SKM-1 (cell line): ENCODE measurements around the gene KLC4.
"Not testable (repeated sequence)": the region's sequence is repeated elsewhere in the genome, so short reads cannot be mapped to it uniquely, and the experiment has no call there.

ENCODE experiments used
- DNase-seq: peaks from one replicate; lab custom pipeline; 2025; ENCODE audit not compliant: unreplicated experiment; lab: John Stamatoyannopoulos, UW

KLC4 gene

DNA sequence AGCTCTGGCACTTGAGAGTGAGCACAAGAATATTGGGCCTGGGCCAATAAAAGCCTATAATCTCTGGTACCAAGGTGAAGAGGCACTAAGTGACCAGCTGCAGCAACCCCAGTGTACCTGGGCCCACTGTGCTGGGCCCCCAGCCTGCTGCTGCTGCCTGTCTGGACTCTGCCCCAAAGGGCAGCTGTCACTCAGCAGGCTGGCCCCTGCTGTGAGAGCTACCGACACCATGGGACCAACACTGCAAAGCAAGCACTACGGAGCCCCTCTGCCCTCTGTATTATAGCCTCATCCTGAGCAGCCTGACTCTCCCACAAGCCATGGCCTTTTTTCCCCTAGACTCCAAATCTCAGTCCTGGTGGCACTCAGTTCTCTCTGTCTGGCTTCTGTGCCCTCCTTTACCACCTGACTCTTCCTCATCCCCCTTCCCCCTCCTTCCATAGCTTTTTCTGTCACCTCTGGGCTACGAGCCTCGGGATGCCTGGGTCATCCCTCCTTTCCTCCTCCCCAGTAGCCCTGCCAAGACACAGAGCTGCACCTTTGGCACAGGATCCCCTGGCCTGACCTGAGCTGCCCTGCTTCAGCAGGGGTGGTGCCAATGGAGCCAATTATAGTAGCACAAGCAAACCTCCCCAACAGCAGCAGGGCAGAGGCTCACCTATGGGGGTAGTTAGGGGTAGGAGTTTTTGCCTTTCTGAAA, 23.8 kb upstream of the KLC4 start:
- DNase-seq = no peak

DNA sequence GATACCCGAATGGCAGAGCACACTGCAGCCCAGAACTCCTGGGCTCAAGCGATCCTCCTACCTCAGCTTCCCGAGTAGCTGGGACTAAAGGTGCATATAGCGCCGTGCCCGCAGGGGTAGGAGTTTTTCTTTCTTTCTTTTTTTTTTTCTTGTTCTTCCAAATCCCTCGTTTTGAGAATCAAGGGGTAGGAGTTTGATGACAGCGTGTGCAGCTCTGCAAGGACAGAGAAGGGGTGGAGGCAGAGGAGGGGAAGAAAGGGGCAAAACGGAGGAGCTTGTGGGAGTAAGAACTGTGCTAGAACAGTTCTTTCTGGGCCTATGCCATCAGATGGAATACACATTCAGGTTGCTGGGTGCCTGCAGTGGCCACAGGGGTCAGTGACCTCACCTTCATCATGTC, 22.7 kb upstream of the KLC4 start:
- no peak for DNase-seq

DNA sequence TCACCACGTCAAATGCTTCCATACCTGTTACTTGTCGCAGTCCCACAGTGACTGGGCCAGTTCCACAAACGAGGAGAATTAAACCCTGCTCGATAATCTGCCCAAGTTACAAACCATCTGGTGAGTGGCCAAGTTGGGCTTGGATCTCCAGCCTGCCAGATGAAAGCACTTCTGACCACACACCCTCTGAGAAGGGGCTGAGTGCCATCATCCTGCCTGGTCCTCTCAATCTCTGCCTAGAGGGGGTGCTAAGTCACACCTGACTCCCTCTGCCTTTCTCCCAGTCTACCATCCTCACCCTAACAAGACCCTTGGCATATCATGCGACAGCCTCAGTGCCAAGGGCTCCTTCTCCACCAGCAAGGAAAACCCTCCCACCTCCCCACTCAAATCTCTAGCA, 22.2 kb upstream of the KLC4 start:
- DNase-seq = no peak

DNA sequence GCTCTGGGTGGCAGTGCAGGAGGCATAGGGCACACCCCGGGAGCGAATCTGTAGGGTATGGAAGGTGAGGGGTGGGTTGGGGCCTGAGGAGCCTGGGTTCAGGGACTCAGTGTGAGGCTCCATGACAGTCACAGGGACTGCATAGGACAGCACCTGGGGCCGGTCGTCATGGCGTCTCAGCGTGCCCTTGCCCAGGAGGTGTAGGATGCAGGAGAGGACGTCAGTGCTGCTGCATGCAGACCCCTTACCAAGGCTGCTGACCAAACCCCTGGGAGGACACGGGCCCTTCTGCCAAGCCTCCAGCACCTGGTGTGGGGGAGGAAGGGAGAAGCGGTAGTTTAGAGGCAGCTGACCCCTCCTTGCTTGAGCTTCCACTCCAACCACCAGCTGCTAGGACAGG, 21.7 kb upstream of the KLC4 start:
- DNase-seq = no peak

DNA sequence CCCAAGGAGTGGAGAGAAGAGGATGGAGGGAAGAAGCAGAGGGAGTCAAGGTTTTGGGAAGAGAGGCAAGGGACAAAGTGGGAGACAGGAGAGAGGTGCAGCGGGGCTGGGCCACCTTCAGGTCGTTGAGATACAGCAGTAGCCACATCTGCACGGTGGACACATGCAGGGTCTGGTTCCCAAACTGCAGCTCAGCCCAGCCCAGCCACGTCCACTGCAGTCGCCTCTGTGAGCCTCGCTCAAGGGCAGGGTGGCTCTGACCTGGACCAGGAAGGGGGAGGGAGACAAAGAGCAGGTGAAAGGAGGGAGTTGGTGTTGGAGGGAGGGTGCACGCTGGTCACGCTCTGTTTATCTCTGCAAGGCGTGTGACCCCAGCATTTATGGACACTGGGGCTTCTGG, 20.7 kb upstream of the KLC4 start:
- DNase-seq = no peak

DNA sequence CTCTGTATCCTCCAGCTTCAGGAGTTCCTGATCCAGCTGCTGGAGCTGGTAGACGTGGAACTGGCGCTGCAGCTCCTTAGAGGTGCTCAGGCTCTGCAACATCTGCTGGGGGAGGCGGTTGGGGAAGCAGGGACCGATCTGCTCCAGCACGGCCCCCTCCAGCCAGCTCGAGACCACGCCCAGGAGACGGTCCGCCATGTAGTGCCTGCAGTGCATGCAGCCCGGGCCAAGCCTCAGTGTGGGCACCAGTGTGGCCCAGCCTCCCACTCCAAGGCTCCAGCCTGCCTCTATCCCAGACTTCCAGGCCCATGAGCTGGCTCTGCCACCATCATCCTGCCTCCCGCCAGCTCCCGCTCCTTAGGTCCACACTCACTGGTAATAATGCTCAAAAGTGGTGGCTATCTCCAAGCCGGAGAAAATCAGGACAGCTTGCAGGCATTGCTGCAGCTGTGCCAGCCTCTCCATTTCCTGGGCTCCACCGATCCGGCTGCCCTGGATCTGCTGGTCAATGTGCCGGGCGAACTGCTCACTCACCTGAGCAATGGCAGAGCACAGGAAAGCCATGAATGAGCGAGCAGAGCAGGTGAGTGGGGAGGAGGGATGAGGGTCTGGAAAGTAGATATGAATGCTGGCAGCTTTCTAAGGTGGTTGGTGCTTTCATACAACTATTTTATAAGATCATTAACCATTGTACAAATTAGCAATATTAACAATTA, 18.7 kb upstream of the KLC4 start:
- DNase-seq = no peak

DNA sequence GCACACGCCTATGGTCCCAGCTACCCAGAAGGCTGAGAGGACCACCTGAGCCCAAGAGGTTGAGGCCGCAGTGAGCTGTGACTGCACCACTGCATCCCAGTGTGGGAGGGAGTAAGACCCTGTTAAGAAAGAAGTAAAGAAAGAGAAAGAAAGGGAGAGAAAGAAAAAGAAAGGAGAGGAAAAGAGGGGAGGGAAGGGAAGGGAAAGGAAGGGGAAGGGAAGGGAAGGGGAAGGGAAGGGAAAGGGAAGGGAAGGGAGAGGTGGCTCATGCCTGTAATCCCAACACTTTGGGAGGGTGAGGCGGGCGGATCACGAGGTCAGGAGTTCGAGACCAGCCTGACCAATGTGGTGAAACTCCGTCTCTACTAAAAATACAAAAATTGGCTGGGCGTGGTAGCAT, 18.0 kb upstream of the KLC4 start:
- not testable (repeated sequence) for DNase-seq

DNA sequence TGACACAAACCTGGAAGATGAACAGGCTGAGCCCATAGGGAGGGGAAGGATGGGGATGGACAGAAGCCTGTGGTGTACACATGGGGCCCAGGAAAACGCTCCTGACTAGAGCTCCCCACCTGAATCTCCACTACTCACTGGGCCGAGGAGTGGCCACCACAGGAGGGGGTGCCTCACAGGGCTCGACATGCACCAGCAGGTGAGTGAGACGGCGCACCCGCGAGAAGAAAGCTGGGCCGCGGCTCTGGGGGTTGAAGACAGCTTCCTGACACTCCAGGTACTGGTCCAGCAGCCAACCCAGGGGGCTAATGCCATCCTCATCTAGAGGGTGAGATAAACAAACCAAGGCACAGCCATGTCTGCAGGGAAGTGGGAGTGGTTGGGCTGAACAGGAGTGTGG, 16.1 kb upstream of the KLC4 start:
- DNase-seq = no peak

DNA sequence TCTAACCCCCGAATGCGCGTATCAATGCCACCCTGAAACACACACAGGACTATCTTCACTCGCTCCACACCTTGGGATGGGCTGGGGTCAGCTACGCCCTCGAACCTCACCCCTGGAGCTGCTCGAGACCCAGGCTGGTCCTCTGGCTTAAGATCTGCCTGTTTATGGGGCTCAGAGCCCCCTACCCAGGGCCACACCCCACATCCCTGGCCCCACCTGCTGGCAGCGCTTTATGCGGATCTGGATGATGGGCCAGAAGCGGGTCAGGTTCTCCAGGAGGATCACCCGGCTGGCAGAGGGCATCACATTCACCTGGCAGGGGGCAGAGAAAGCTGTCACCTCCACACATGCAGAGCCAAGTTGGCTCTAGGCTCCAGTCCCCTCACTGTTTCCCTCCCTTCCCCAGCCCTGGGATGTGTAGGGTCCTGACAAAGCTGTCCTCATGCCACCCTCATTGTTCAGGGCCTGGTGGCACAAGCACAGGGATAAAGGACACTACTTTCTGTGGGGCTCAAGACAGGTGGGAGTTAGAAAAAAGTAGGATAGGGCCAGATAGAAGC, 14.0 kb upstream of the KLC4 start:
- DNase-seq = no peak

DNA sequence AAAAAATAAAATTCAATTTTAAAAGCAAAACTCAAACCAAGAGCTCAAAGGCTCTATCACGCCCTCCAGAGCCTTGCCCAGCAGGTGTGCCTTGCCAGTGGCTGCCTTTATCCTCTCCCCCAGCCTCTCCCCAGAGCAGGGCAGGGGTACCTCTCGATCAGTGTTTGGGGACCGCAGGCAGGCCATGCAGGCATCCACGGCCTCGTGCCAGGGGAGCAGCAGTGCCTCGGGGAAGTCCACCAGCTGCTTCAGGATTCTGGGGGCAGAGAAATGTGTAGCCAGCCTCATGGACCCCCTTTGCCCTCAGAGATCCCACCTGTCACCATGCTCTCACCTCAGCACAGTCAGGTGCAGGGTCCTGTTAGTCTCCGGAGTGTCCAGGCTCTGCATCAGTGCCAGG, 11.4 kb upstream of the KLC4 start:
- DNase-seq = no peak

DNA sequence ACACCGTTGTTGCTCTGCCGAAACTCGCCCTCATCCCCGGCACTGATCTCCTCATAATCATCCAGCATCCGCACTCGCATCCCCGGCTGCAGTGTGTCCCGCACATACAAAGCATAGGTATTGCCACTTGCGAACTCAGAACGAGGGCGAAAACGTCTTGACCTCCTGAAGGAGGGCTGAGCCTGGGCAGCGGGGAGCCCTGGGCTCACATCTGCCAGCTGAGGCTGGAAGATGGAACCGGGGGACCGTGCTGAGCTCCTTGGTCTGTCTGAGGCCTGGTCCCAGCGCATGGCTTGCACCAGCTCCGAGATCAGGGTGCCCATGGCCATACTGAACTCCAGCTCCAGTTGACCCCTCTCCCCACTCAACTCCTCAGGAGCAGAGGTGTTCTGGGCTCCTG, 8.4 kb upstream of the KLC4 start:
- no peak for DNase-seq

DNA sequence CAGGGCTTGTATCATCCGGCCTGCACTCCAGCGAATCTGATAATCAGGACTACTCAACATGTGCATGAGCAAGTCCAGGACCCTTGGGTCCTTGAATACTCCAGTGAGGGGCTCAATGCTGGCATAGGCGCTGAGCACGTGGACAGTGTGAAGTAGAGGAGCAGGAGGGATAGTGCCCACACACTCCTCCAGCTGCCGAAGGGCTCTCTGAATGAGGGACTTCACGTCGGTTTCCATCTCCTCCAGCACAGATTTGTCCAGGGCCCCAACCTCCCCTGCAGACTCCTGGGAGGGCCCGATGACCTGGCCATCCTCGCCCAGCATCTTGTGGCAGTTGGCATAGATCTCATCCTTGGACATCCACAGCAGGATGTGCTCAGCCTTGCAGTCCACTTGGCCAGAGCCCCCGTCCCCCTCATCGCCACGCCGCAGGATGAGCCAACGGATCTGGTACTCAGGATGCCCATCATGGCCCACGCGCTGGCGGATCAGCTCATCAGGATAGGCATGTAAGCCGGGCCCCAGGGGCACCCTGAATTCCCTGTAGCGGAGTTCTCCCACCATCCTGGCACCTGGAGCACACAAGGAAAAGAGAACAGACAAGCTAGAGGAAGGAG, 7.1 kb upstream of the KLC4 start:
- no peak for DNase-seq

DNA sequence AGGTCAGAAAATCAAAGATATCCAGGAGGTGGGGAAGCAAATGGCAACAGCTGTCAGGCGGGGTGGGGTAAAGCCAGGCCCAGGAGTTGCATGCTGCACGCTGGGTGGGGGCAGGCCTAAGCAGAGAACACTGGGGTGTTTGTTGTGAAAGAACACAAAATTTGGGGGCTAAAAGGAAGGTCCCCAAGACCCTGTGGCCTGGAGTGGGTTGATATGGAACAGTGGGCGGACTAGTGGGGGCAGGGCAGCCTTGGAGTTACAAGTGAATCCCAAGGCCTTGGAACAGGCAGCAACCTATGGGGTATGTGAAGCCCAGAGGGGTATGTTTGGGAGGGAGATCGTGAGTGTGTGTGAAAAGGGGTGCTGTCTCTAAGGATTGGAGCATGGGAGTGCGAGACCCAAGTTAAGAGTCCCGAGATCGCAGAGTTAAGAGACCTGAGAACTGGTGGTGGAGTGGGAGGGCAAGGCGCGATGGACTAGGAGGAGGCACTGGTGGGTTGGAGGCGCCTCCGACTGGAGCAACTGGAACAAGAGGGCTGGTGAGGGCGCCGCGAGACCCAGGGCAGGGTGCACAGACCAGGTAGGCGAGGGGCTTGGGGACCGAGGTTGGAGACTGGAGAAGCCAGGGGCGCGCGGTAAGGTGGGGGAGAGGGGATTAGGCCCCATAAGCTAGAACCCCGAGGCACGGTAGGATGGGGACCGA, 6.4 kb upstream of the KLC4 start:
- DNase-seq = no peak

DNA sequence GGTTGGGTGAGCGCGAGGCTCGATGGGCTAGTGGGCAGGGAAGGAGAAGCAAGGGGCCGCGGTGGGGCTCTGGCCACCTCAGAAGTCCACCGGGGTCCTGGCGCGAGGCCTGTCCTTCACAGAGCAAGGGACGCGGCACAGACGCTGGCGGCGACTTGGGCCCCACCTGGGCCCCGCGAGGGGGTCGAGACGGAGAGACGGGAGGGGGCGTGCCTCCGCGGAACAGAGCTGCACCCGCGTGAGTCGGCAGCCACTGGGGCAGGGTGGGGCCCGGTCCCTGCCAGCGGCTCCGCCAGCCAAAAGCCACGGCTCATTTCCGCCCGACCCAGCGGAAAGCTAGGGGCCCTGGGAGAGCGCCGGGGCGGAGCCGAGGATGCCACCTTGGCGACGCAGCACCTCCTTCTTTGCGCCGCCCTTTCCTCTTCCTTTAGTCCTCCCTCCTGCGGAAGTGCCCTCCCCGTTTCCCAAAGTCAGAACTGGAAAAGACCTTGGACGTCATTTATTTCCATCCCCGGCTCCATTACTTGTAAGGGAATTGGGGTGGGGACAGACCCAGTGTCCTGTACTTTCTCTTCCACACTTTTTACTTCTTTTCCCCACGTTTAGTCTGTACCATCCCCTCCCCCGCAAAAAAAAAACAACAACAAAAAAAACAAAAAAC, 5.8 kb upstream of the KLC4 start, which contains the start of gene CUL7:
CUL7 (minus strand) TSS at position 307 of the 661 bp plus-strand sequence. CDS start 1,063 bp downstream, outside the sequence.
- peak; percentile 87 for DNase-seq

DNA sequence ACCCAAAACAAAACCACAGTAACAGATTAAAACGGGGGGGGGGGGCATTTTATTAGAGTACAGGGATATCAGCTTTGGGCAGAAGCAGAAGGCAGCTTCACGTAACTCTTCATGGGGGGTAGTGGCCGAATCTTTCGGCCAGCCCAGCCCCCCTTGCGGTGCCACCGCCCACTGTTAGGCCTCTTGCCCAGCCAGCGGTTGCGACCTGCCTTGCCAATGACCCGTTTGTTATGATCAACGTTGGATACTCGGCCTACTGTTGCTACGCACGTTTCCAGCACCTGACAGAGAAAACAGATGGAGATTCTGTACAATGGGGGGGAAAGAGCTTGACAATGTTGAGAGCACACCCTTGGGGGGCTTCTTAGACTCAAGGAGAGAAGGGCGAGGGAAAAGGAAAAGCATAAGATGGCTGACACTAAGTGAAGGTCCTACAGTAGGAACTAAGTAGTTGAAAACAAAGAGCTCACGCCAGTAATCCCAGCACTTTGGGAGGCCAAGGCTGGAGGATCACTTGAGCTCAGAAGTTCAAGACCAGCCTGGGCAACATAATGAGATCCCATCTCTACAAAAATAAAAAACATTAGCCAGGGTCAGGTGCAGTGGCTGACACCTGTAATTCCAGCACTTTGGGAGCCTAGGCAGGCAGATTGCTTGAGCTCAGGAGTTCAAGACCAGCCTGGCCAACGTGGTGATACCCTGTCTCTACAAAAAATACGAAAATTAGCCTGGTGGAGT, 5.1 kb upstream of the KLC4 start:
- DNase-seq = no peak

DNA sequence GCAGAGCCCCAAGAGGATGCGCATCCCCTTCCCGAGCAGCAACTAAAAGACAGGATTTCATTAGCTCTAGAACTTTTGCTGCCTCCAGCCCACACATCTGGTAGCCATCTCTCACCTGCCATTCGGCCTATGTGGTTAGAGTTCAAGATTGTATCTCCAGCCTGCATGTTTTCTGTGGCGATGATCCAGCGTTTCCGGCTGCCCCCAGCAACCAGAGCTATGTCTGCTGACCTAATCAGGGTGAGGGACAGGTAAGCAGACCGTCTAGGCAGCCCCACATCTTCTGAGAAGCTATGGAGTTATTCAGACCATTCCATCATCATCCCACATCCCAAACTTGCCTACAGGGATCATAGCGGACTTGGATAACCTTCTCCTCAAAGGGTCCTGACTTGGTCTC, 3.5 kb upstream of the KLC4 start:
- DNase-seq = no peak

DNA sequence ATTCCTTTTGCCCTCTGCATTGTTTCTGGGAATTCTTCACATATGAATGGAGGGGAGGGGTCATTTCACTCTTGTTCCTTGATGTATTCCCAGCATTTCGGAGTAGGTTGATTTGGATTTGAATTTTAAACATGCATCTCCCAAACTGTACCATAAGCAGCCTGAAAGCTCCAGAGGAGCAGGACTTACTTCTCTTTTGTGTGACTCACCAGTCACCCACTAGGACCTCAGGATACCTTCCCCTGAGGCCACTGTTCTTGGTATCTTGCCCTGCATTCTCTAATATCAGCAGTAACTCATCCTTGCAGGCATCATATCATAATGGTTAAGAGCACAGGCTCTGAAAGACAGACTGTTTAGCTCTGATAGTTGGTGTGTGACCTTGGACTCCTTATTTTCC, 900 bp upstream of the KLC4 start:
- DNase-seq = no peak

DNA sequence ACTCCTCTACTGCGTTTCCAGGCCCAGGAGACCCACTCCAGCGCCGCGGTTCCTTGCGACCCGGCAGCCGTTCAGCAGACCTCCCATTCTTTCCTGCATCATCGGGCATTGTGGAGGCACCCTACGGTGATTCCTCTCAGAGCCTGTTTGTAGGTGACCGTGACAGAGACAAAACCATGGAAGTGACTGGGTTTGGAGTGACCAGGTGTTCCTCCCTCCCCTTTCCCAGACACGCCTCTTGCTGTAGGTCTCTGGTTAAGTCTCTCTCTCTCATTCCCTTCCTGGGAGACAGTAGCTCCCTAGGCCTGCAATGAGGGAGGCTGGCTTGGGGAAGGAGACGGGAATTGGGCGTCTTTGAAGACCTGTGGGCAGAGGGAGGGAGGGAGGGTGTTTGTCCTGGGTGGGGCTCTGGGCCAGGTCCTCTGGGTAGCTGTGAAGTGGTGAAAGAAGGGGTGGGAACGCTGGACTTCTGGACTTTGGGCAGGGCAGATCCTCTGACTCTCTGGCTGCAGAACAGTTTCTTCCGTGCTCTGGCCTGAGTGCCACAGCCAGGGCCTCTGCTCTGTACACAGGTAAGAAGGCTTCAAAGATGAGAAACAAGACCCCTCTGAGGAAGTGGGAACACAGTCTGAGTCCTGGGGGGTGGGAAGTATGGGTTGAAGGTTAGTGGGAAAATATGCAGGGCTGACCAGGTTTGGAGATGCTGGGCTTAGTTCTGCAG, 763 bp downstream of the KLC4 start:
- no peak for DNase-seq

DNA sequence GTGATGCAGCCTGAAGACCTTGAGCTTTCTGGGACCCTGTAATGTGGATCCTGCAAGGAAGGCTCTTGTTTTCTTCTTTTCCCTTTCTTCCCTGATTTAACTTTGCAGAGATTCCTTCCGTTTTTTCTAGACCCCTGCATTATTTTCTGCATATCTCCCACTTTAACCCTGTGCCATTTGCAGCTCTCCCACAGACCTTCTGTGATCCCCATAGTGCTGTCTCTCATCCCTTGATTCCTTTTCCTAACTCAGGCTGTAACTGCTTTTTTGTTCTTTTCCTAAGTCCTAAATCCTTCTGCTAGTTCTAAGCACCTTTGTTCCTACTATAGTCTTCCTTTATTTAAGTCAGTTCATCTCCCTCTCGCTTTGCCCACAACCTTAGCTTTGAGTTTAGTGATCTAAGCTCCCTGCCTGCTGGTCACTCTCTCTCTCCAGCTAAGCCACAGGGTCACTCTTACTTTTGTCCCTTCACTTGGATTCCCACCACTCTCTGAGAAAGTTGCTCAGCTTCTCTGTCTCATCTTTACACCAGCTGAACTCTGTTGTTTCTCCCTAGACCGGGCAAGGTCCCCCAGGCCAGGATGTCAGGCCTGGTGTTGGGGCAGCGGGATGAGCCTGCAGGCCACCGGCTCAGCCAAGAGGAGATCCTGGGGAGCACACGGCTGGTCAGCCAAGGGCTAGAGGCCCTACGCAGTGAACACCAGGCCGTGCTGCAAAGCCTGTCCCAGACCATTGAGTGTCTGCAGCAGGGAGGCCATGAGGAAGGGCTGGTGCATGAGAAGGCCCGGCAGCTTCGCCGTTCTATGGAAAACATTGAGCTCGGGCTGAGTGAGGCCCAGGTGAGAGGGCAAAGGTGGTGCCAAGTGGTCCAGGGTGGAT, 1.6 kb downstream of the KLC4 start:
- no peak for DNase-seq
